Measurements from ENCODE around the gene TIMP2.
"Not testable (repeated sequence)": the region's sequence is repeated elsewhere in the genome, so short reads cannot be mapped to it uniquely, and the experiment has no call there.

The TIMP2 gene

GRCh38 chr17:78933025-78933958 is 8.1 kb upstream of the TIMP2 start:
- peak; percentile 58 for DNase-seq (ENCODE audit: low read depth)

GRCh38 chr17:78929908-78930775 is 5.0 kb upstream of the TIMP2 start:
- DNase-seq (ENCODE audit: low read depth): no peak

GRCh38 chr17:78925662-78926555 is 722 bp upstream of the TIMP2 start:
- DNase-seq (ENCODE audit: low read depth): no peak

- no peak for DNase-seq (ENCODE audit: low read depth)
Observed at GRCh38 chr17:78924481-78925151, 571 bp downstream of the TIMP2 start.

- DNase-seq (ENCODE audit: low read depth): no peak
Observed at GRCh38 chr17:78923660-78924453, 1.3 kb downstream of the TIMP2 start.

- DNase-seq (ENCODE audit: low read depth): no peak
Observed at GRCh38 chr17:78922816-78923498, 2.2 kb downstream of the TIMP2 start.

- DNase-seq (ENCODE audit: low read depth): no peak
Observed at GRCh38 chr17:78921437-78921971, 3.7 kb downstream of the TIMP2 start.

GRCh38 chr17:78920528-78920927 is 4.7 kb downstream of the TIMP2 start:
- no peak for DNase-seq (ENCODE audit: low read depth)

GRCh38 chr17:78919861-78920450 is 5.2 kb downstream of the TIMP2 start:
- DNase-seq (ENCODE audit: low read depth): no peak

- no peak for DNase-seq (ENCODE audit: low read depth)
Observed at GRCh38 chr17:78918979-78919378, 6.2 kb downstream of the TIMP2 start.

- DNase-seq (ENCODE audit: low read depth): no peak
Observed at GRCh38 chr17:78917451-78918275, 7.5 kb downstream of the TIMP2 start.

GRCh38 chr17:78915872-78916632 is 9.1 kb downstream of the TIMP2 start:
- no peak for DNase-seq (ENCODE audit: low read depth)

- DNase-seq (ENCODE audit: low read depth): no peak
Observed at GRCh38 chr17:78913115-78913514, 12.1 kb downstream of the TIMP2 start.

- no peak for DNase-seq (ENCODE audit: low read depth)
Observed at GRCh38 chr17:78912082-78912481, 13.1 kb downstream of the TIMP2 start.

GRCh38 chr17:78911543-78911942 is 13.6 kb downstream of the TIMP2 start:
- DNase-seq (ENCODE audit: low read depth): not testable (repeated sequence)

- DNase-seq (ENCODE audit: low read depth): no peak
Observed at GRCh38 chr17:78910497-78911284, 14.5 kb downstream of the TIMP2 start.

- DNase-seq (ENCODE audit: low read depth): no peak
Observed at GRCh38 chr17:78908426-78908825, 16.8 kb downstream of the TIMP2 start.

Measured in HS-27A (cell line).